ENCODE data around the gene MEFV.

GRCh38 chr16:3243882-3244281 is 12.6 kb downstream of the MEFV start:
- TF ChIP-seq POLR2AphosphoS5 (IDR thresholded peaks at IDR 0.05; ENCODE audit: low read depth, low read length) (no peak), POLR2A (IDR thresholded peaks at IDR 0.05; ENCODE audit: low read depth, low read length) (no peak)

All from GM12892 (cell line).